ENCODE measurements around the gene NRIP1.

Gene NRIP1

DNA sequence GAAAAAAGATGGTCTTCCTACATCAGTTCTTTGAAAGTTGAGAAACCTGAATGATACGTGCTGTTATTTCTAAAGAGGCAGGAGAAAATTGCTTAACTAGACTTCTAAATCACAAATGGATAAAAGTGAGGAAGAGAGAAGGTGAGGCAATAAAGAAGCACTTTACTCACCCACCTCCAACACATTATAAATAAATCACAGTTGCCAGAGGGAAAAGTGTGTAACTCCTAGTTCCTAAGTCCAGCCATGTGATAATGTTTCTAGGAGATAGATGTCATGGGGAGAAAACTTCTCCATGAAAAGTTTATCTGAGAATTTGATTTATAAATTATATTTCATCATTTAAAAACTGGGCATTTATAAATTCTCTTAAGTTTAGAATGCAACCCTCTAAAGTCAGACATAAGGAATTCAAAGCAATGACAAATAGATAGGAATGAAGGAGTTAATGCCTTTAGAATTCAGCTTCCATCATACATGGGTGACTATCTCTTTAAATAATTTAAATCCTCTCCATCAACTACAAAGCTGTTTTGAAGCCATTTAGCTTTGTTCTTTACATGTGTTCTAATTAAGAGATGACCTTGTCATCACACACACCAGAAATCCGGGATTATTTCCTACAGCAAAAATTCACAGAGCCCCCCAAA lies 60.0 kb downstream of the NRIP1 start:
- DNase-seq = no peak

DNA sequence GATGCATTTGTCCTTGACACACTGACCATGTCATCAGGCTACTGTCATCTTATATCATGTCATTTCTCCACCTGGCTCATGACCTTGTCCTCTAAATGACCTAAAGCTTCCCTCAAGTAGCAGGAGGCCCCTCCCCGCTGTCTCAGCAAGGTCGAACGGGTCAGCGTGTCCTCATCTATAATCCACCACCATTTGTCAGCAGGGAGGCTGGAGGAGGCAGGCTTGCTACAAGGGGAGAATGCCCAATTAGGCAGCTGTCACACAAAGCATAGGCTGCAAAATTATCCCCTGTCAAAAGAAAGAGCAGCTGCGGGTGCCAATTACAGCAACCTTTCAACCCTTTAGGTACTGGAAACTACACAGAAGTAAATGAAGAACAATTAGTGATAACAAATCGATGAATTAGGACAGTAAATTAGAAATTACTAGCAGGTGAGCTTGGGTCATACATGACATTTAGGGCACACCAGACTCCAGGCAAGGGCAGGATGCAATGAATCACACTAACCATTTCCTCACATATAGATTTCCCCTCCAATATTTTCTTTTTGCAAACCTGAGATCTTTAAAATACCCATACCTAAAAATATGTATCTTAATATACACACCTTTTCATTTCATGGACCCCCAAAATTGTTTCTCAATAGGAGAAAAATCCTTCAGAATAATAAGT lies 61.2 kb downstream of the NRIP1 start:
- no peak for DNase-seq

DNA sequence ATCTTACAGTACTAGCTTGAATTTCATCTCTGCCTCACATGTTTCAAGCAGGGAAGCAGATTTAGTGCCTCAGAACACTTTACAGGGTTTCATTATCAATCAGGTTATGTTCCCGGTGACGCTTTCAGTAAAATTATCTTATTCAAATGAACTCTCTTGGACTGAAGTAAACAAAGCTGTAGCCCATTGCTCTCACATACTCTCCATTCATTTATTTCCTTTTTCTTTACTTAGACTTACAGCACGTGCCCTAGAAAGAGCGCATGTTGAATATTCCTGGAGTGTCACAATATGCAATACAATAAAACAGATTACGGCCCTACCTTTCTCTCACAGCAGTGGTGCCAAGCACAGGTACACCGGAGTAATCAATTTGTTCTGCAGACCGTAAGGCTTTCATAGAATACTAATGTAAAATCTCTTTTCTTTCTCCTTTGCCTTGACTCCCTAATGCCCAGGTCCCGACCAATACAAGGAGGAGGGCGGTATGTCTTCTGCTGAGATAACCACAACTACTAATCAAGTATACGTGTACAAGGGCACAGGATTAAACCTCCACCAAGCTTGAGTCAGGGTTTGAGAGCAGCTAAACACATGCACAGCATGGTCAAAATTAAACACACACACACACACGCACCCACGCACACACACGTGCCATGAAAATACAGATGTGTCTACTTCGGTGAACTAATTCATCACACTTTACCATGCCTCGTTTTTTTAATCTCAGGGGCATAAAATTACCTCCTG lies 62.8 kb downstream of the NRIP1 start:
- no peak for DNase-seq

DNA sequence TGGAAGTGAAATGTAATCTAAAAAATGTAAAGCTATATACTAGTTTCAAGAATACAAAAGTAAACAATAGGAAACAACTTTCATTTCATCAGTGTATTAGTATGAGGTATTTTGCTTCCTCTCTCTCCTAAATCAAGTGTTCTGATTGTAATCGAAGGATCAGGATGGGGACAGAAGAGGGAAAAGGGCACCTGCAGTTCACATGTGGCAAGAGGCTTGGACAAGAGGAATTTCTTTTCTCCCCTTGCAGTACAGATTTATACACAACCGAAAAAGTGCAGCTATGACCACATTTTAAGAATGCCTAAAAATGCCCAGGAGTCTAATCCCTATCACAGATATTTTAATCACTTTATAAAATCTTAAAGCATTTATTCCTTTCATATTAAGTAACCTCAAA lies 63.7 kb downstream of the NRIP1 start:
- no peak for DNase-seq

DNA sequence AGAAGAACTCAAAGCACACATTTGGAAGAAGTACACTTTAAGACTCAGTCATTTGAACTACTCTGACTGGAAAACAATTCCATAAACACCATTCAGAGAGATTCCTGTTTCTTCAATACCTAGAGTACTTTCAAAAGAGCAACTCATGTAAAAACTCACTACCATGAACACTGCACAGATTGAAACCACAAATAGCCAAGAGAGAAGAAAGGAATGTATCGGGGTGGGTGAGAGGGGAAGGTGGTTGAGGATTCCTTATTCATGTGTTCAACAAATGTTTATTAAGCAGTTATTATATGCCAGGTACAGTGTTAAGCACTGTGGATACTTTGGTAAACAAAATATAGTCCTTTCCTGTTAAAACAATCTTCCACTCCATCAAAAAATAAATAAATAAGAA lies 64.7 kb downstream of the NRIP1 start:
- no peak for DNase-seq

DNA sequence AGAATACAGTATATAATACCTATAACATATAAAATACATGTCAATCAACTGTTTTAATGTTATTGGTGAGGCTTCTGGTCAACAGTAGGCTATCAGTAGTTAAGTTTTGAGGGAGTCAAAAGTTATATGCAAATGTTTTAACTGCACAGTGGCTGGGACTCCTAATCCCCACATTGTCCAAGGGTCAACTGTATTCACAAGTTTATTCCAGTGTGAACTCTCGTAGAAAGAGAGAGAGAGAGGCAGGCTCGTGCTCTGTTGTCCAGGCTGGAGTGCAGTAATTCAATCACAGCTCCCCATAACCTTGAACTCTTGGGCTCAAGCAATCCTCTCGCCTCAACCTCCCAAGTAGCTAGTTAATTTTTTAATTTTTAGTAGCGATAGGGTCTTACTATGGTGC lies 66.0 kb downstream of the NRIP1 start:
- no peak for DNase-seq

DNA sequence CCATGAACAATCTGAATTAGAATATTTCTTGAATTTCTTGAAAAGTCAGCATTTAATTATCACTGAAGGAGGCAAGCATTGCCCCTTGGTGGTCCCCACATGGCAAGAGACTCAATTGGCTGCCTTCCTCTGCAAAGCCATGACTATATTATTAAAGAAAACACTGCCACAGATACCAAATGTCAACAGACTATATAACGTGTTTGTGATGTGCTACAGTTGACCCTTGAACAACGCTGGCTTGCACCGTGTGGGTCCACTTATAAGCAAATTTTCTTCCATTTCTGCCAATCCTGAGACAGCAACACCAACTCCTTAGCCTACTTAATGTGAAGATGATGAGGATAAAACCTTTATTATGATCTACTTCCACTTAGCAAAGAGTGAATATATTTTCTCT lies 66.5 kb downstream of the NRIP1 start:
- no peak for DNase-seq

DNA sequence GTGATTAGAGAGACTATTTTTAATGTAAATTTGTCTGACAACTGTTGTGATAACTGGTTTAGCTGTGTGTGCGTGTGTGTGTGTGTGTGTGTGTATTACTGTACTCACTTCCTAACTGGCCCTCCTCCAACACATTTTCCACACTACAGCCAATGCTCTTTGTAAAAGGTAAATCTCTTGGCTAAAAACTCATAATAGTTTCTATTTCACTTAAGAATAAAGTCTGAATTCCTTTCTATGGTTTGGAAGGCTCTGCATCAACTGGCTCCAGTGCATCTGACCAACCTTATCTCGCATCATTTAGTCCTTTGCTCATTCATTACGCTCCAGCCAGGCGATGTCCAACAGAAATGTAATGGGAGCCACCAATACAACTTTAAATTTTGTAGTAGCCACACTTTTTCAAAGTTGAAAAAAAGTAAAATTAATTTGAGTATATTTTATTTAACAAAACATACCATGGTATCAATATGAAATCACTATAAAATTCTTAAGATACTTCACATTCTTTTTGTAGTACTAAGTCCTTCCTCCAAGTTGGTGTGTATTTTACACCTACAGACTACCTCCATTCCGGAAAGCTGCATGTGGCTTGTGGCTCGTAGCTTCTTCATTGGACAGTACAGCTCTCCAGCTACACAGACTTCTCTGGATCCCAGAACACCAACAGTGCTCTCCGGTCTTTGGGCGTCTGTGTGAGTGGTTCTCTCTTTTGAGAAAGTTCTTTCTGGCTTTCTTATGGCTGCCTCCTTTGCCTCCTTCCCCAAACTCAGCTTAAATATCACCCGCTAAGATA lies 68.9 kb downstream of the NRIP1 start:
- DNase-seq = peak; percentile 31

DNA sequence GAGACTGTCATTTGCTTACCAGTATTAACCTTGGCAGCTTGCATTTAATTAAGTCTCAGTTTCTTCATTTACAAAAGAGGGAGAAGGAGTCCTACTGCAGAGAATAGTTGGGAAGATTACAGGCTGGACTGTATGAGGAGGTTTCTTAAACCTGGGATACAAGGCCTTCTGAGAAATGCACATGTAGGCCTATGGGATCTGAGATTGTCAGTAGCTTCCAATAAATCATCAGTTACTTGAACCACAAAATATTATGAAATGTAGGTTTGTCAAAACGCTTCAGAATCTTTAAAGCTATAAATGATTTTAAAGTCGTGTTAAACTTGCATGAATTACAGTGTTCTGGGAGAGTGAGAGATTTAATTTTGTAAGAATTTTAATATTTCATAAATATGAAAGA lies 69.6 kb downstream of the NRIP1 start:
- DNase-seq = no peak

DNA sequence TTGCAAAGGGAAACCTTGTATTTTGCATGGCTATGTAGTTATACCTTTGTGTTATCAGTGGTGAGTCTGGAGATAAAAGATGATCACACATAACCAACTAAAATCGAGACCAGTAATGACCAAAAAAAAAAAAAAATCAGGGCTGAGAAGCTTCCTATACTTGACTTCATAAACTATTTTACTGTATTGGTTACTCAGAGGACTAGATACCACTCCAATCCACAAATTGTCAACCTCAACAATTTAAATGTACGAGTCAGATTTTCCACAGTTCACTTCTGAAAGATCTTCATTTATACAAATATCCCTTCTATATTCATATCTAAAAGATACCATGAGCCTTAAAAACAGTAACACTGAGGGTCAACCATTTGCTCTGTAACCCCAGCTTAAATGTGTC lies 71.7 kb downstream of the NRIP1 start:
- DNase-seq = no peak

DNA sequence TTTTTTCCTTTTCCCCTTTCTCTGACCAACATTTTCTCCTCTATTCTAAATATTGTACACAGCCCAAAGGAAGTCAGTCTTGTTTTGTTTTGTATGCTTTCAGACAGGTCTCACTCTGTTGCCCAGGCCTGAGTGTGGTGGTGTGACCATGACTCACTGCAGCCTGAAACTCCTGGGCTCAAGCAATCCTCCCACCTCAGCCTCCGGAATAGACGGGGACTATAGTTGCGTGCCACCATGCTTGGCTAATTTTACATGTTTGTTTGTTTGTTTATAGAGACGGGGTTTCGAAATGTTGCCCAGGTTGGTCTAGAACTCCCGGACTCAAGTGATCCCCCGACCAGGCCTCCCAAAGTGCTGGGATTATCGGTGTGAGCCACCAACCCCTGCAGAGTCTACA lies 72.8 kb downstream of the NRIP1 start:
- no peak for DNase-seq

DNA sequence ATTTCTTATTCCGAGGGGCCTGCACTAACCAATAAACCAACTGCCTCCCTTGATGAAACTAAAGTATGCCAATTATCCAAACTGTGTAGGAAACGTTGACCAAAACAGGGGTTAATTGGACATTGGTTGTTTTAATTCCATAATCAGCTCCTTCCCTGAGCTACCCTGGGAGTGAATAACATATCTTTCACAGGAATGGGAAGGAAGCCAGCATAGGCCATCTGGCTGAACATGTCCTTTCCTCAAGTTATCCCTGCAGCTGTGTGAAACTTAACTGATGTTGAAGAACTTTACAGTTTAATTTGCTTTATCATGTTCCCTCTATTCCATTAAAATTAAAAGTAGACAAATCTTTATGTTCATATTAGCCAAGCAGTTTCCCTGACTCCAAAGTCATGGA lies 75.4 kb downstream of the NRIP1 start:
- DNase-seq = no peak

DNA sequence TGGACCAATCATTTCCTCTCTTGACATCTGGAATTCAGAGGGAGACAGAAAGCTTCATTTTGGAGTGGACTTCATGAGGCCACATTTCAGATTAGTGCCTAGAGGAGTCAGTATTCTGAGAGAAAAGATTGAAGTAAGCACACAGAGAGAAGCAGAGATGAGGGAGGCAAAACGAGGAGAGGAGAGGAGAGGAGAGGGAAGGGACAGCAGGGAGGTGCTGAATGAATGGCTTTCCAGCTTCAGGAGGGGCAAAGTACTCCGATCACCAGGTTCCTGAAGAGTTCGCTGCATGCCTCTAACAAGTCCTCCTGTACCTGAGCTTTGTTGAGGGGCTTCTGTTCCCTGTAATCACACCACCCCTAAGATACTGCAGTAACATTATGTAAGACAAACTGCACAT lies 76.0 kb downstream of the NRIP1 start:
- DNase-seq = no peak

DNA sequence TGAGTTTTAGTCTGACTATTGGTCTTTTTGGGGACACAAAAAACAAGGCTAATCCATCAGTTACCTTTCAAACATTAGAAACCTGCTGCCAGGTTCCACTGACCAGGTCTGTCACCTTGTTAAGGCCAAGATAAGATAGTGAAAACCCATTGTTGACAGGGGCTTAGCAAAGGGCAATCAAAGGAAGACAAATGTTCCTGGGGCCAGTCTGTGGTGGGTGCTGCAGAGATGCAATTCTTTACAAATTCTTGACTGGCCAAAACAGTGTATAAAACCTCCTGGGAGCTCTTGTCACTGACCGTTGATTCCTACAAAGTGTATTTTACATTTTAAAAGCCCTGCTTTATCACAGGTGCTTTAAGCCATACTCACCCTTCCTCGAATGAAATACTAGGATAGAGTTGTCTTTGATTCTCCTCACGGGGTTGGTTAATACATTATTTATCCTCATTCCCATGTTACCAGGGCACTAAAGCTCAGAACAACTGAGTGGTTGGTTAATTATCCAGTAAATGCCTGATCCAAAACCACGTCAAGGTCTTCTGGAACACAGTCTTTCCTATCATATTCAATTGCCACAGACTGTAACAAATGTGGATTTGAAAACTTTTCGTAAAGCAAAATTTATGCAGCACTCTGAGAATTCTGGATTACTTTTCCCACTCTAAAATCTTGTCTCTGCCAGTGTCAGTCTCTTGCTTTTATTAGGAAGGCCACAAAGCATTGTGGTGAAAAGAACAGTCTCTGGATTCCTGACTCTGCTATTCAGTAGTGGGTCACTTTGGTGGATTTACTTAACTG lies 77.2 kb downstream of the NRIP1 start:
- DNase-seq = no peak

DNA sequence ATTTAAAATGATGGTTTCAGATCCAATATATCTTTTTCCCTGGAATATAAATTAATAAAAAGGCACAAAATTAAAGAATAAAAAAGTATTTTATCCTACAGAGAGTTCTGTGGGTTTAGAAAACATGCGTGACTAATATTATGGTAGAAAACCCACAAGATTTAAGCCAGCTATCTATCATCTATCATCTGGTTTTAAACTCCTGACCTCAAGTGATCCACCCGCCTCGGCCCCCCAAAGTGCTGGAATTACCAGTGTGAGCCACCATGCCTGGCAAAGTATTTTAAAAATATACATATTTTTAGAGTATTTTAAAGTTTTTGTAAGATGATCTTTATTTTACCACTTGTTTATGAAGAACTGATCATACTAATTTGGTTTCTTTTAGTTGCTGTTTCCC lies 79.5 kb downstream of the NRIP1 start:
- DNase-seq = no peak

DNA sequence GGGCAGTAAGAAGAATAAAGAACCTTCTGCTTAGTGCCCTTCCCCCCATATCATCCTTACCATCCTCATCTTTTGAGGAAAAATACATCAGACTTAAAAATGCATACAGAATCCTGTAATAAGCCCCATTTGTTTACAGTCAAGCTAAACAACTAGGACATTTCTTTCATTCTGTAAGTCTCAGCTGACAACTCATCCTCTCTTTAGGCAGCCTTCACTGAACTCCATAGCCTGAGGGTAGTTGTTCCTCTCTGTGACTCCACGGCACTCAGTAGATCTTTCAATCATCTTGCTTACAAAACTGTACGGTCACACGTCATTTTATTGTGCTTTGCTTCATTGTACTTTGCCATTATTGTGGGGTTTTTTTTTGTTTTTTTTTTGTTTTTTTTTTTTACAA lies 82.5 kb downstream of the NRIP1 start:
- DNase-seq = no peak

DNA sequence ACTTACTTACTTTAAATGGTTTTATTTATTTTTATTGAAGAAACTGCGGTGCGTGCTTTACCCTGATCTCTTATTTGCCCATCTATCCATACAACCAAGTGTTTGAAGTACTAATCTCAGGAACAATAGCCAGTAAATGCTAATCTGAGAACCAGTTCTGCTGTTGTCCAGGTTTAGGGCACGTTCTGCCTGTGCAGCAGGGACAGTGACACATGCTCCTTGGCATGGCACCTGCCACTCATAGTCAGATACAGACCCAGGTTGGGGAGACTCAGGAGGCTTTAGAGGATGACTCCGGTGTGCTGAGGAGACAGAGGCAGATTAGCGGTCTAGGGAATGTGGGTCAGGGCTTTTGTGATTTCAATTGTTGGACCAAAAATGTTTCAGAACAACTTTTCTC lies 83.6 kb downstream of the NRIP1 start:
- DNase-seq = peak; percentile 90

DNA sequence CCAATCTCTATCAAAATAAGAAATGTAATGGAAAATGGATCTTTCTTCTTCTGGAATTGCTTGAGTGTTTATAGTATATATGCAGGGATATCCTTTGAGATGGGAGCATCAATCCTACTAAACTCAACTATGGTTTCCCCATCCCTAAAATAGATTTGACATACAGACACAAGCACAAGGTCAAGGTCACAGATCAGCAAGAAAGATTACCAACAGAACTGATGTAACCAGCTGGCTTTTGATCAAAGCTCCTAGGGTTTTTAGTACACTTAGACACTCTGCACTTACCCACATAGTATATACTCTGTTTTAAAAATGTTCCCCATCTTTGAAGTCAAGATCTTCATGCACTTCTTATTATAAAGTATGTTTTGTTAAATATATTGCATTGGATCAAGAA lies 85.5 kb downstream of the NRIP1 start:
- DNase-seq = peak; percentile 5

DNA sequence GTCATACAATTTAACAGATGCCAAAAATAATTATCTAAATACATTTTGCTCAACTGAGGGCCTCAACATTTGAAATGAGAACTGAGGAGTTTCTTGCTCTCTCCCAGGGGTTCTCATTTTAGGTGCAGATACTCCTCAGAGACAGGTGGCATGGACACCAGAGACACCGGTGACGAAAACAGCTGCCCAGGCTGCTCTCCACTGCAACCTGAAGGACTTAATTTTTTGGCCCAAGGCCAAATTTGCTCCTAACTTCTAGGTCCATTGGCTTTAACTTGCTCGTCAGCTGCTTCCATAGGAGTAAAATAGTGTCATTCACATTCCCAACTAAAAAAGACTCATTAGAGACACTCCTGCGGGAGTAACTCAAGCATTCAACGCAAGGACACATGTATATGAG lies 87.0 kb downstream of the NRIP1 start:
- peak; percentile 94 for DNase-seq

DNA sequence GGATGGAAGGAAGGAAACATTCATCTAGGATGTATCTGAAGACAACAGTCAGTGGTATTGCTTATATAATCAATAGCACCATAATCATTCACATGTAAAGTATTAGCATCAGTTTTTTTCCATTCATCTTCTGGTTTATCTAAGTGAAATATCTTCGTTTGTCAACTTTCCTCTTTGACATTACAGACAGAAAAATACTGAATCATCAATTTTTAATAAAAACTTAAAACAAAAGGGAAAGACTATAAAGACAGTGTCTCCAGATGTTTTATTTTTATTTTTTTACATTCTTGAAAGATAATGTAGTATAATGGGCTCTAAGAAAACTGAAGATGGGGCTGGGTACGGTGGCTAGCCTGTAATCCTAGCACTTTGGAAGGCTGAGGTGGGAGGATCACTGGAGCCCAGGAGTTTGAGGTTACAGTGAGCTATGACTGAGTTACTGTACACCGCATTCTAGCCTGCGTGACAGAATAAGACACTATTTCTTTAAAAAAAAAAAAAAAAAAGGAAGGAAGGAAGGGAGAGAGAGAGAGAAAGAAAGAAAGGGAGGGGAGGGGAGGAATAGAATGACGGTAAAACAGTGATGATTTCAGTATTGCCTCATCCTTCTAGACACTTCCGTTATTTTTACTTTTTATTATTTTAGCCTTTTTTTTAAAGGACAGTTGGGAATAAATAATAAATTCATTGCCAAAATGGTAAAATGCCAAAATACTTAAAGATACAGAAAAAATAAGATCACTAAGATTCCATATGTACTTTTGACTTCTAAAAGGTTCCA lies 89.5 kb downstream of the NRIP1 start:
- DNase-seq = no peak

DNA sequence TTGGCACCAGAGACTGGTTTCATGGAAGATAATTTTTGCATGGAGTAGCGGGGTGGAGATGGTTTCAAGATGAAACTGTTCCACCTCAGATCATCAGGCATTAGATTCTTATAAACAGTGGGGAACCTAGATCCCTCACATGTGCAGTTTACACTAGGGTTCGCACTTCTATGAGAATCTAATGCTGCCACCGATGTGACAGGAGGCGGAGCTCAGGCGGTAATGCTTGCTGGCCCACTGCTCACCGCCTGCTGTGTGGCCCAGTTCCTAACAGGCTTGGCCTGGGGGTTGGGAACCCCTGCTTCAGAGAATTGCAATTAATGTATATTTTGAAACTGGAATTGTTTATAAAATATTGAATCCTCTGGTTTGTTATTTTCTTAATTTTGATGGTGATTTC lies 92.1 kb downstream of the NRIP1 start:
- DNase-seq = no peak

DNA sequence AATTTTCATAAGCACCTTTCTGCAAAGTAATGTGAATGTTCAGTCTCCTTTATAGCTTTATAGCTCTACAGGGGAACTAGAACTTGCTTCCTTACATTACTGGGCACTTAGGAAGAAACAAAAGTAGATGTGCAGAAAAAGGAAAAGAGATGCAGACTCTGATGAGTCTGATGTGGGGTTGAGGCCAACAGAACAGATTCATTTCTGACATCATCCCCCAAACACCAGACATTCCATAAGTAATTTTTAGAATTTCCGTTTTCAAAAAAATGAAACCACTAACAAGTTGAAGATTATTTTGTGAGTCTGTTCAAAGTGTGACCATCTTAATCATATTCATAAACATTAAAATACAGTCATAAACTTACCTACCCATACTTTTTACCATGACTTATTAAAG lies 96.0 kb downstream of the NRIP1 start:
- DNase-seq = no peak
